ENCODE data around the gene CCDC175.

Gene CCDC175

DNA sequence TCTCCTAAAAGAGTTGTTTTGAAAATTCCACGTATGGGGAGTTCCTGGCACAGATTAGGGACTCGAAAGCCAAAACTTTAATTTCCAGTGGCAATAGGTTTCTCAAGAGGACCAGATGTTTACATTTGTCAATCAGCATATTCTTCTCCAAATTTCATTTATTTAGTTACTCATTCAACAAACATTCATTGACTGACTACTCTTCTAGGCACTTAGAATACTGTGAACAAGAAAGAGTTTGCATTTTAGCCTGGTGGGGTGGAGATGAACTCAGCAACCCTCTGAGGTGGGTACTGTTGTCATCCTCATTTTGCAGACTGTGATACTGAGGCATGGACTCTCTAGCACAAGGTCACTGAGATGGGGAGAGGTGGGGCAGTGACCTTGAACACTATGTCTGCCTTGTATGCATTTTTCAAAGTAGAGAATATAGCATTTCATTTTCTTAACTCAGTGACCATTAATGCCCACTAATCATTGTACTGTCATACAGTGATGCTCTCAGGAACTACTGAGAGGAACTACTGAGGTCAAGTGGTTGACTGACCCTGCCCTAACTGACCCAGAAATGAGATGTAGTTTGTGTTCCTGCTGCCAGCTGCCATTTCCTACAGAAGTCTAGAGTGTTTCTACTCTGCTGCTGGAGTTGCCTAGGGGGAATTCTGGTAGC, 94.6 kb downstream of the CCDC175 start:
- no peak for DNase-seq

DNA sequence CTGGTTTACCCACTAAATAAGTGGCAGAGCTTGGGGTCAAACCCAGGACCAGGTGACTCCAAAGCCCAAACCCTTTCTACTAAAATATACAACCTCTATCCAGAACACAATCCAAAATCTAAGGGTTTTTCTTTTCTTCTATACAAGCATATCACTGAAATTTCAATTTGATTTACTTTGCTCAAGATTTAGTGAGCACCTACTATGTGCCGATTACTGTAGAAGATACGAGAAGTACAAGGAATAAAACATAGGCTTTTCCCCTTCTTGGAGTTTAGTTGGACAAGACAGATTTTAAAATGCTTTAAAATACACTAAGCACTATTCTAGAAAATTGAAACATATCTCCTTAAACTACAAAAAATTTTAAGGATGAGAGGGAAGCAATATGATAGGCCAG, 95.2 kb downstream of the CCDC175 start:
- no peak for DNase-seq

DNA sequence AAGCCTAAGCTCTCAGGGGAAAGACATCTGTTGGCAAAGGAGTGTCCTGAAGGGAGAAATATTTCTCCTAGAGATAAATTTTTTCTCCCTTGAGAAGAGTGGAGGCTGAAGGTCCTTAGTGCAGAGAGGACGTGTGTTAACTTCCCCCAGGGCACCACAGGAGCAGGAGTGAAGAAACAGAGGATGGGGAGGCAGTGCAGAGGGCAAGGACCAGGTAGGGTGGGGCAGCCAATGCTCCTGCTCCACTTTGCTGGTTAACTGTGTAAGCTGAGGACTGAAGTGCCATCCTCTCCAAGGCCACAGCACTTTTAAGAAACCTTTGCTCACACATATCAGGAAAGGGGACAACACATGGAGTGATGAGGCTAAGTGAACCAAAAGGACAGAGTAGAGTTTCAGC, 96.4 kb downstream of the CCDC175 start:
- DNase-seq, result no peak

DNA sequence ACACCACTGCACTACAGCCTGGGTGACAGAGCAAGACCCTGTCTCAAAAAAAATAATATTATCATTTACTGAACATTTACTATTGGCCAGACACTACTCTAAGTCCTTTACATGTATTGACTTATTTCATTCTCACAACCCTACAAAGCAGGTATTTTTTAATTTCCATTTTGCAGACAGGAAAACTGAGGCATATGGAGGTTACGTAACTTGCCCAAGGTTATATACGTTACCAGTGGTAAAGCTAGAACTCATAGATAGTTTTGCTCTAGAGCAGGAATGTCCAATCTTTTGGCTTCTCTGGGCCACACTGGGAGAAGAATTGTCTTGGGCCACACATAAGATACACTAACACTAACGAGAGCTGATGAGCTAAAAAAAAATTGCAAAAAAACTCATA, 98.1 kb downstream of the CCDC175 start:
- no peak for DNase-seq

DNA sequence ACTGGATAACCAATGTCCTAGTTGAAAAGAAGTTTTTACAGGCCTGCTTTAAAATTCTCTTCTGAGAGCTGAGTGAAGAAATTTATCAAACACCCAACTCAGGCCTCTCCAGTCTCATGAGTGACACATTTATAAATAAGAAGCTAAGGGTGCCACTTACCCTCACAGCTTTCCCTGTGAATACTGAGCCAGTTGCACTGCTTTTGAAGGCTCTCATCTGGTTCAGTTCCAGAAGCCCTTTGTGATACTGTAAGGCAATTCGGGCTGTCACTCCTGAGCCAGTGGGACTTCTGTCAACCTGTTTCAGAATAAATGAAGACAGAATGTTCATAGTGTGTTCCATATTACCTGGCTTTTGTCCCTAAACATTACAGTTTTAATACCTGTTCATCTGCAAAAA, 100.9 kb downstream of the CCDC175 start:
- DNase-seq, result no peak

DNA sequence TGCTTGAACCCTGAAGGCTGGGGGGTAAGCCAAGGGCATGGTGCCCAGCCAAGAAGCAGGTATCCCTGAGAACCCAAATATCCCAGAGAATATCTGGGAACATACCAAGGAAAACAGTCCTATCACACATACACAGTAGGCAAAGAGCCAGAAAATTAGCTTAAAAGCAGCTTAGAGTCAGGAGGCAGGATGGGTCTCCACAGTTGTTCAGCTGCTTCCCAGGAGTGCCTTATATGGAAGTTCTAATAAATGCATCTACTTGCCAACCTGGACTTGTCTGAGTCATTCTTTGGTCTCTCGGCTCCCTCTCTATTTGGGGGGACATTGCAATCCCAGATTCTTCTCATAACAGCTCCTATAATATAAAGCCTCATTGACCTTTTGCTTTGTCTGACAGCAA, 102.4 kb downstream of the CCDC175 start:
- no peak for DNase-seq

DNA sequence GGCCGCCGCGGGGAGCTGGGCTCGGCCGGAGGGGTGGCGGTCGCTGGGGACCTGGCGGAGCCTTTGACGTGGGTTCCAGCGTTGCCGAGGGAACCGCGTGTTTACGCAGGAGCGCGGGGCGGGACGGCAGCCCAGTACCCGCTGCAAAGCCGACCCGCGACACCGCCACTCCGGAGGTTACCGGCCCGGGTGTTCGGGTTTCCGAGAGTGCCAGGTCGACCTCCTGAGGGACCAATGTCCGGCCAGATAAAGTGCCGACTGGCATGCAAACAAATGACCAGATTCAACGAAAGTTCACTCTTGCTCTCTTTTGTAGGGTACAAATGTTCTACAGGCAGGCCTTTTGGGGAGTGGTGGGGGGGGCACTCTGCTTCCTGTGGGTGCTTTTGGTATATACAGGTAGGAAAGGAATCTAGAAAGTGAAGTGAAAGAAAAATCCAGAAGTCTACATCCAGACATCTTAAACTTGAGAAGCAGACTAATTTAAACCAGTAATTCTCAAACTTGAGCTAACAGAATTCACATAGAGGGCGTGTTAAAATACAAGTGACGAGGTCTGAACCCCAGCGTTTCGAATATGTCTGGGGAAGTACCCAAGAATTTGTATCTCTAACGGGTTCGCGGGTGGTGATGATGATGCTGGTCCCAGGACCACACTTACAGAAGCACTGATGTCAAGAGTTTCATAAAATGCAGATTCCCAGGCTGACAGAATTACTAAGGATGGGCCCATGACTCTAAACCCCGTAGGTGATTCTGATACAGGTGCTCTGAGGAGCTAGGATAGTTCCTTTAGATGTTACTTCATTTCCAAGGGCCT, 111.1 kb downstream of the CCDC175 start, which contains the start of gene GPR135:
TSS of gene GPR135 (minus strand) at position 65 of the 820 bp plus-strand sequence. CDS start 154 bp downstream, outside the sequence.
- DNase-seq, result no peak

DNA sequence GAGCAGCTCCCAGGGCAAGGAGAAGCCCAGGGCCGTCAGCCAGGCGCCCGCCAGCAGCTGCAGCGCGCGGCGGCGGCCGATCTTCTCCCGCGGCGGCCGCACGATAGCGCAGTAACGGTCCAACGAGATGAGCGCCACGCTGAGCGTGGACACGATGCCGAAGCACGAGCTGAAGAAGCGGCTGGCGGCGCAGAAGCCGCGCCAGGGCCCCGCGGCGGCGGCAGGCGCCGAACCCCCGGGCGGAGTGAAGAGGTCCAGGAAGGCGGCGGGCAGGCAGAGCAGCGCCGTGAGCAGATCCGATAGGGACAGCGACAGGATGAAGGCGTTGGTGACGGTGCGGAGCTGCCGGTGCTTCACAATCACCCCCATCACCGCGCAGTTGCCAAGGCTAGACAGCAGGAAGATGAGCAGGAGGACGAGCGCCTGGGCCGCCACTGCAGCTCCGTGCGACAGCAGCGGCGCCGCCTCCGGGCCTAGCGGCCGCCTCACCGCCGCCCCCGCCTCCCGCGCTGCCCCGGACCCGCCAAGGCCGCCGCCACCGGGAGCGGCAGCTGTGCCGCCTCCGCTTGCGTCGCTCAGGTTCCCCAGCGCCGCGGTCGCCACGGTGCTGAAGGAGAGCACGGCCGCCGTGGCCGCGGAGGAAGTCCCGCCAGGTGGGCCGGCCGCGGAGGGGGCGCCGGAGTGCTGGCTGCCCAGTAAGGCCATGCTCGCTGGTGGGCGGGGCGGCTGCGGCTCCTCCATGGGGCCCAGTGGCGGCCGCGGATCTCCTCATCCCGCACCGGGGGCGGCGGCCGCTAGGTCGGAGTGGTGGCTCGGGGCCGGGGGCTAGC, 111.9 kb downstream of the CCDC175 start:
- DNase-seq, result no peak

DNA sequence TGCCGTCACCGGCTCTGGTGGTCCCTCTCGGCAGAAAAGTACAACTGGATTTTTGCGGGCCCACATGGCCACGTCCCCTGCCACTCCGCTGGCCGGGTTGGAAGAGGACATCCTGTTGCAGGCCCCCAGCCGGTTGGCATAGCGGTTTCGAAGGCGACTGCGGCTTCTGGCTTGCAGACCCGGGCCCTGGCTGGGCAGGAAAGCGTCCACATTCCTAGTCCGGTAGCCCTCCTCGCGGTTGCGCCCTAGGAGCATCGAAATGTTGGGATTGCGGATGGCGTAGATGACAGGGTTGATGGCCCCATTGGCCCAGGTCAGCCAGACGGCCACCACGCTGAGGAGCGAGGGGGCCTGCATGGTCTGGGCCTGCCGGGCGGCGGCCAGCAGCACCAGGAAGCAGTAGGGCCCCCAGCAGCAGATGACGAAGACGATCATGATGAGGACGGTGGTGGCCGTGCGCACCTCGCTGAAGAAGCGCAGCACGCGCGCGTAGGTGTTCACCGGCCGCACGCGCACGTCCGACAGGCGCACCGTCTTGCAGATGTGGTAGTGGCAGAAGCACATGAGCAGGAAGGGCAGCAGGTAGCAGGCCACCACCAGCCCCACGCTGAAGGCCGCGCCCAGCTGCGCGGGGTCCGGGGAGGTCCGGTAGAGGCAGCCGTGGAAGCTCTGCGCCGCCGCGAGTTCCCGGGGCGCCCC, 112.7 kb downstream of the CCDC175 start:
- DNase-seq, result no peak

DNA sequence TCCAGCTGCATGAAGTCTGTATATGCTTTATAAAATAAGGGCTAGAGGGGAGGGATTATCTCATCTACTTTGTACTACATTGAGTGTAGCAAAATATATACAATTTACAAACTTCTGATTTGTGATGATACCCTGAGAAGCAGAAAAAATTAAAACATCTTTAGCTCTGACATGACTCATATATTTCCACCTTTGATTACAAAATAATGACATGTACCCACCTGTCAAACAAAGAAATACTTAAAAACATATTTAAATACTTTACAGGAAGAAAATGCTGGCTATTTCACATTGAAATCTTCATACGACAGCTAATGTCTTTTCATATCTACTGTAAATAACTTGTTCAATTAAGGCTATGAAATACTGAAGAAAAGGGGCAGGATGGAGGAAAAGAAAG, 114.7 kb downstream of the CCDC175 start:
- DNase-seq, result no peak

DNA sequence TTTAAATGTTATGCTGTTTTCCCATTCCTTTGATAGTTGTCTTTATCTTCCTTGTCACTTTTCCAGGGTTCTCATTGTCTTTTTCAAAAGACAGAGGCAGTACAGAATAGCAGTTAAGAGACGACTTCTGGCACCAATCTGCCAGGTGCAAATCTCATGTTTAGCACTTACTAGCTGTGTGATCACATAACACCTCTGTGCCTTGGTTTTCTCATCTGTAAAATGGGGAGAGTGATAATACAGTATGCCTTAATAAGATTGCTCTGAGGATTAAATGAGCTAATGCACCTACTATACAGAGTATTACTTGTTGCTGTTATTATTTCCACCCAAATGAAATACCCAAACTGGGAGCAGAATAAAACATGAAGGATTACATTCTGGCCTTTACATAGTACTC, 116.2 kb downstream of the CCDC175 start:
- DNase-seq, result no peak

DNA sequence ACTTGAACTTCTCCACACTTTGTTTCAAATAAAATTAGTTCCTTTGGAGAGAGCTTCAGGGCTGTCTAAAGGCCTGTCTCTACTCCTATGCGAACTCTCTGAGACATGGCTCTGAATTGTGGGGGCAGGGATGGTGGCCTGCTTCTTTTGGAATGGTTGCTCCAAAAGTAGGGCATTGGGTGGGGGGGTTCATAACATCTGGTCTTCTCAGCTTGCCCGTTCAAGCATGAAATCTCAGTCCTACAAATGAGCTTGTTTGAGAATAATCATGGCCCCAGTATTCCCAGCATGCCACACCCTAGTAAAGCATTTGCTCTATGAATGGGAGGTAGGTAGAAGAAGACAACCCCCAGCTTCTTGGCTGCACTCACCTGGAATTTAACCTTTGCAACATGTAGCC, 118.1 kb downstream of the CCDC175 start:
- no peak for DNase-seq

DNA sequence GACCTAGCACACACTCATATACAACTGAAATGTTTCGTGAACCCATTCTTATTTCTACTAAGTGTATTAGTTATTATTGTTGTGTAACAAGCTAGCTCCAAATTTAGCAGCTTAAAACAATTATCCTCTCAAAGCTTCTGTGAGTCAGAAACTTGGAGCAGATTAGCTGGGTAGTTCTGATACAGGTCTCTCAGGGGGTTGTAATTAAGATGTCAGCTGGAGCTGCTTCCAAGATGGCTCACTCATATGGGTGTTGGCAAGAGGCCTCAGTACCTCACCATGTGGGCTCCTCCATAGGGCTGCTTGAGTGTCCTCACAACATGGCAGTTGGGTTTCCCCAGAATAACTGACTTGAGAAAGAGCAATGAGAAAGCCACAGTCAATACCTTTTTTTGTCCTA, 121.2 kb downstream of the CCDC175 start:
- no peak for DNase-seq

All from RPMI8226 (cell line).